GM12878 (cell line): ENCODE data around the gene TLR5. TPM values are rescaled to one million over a fixed set of nuclear protein-coding genes. Genes with fewer than 3 reads are reported as not detected.
A peak's percentile ranks its signal among the peaks of the same experiment; 100 is the strongest.

ENCODE experiments used
- CBX3 ChIP-seq: fragments of 200-600 bp; sonication (generic); IDR thresholded peaks from 2 replicates; pipeline ENCODE4 v1.6.1; 2016; ENCODE audit warnings: low read depth, borderline replicate concordance
- KAT2A ChIP-seq: conservative IDR thresholded peaks from 2 replicates; pipeline ENCODE4 v1.6.1; 2011; ENCODE audit warnings: low read depth, low read length; ENCODE audit not compliant: control insufficient read depth
- MAX ChIP-seq: IDR thresholded peaks from 2 replicates; pipeline ENCODE4 v1.6.1; 2012; ENCODE audit warnings: low read depth, low read length, improper control_type of control experiment
- MEF2A ChIP-seq: IDR thresholded peaks from 2 replicates; pipeline ENCODE4 v1.6.1; 2011; ENCODE audit warnings: low read depth, mild to moderate bottlenecking, low read length, moderate library complexity; ENCODE audit not compliant: insufficient read depth
- PRDM15 ChIP-seq: fragments of 450-650 bp; formaldehyde crosslinking; IDR thresholded peaks from 2 replicates; pipeline ENCODE4 v1.4.0; 2020; ENCODE audit warnings: mild to moderate bottlenecking, moderate library complexity
- RAD51 ChIP-seq: fragments of 450-650 bp; IDR thresholded peaks from 2 replicates; pipeline ENCODE4 v1.6.1; 2016; ENCODE audit warnings: moderate library complexity, mild to moderate bottlenecking, inconsistent platforms
- RB1 ChIP-seq: fragments of 450-650 bp; formaldehyde crosslinking; IDR thresholded peaks from 2 replicates; pipeline ENCODE4 v1.6.1; 2017; ENCODE audit warnings: mild to moderate bottlenecking, borderline replicate concordance
- ZBTB11 ChIP-seq: fragments of 450-650 bp; formaldehyde crosslinking; IDR thresholded peaks from 2 replicates; pipeline ENCODE4 v1.5.0; 2022; ENCODE audit warnings: mild to moderate bottlenecking, missing genetic modification characterization
- ZNF217 ChIP-seq: fragments of 450-650 bp; IDR thresholded peaks from 2 replicates; pipeline ENCODE4 v1.6.1; 2017; ENCODE audit warnings: antibody characterized with exemption, mild to moderate bottlenecking
- ZNF274 ChIP-seq: IDR thresholded peaks from one replicate; pipeline ENCODE4 v1.8.0; 2011; ENCODE audit not compliant: insufficient read length, insufficient read depth
- polyA plus RNA-seq, 11 experiments: library from polyadenylated mRNA; depleted of rRNA in 4 of 11; unstranded in 6 of 11; stranded (reverse) in 5 of 11; fragments of >200 nt; fragmentation: Nextera tagmentation in 4 of 11; fragmentation: Illumina TruSeq in 1 of 11; extraction: Ambion mirVana in 4 of 11; extraction: Trizol in 1 of 11; gene quantifications; 1 replicate in 1 of 11; 2 replicates in 10 of 11; pipeline versions ENCODE4 v1.2.1 to v1.2.3, GENCODE V29; 2011 to 2016; ENCODE audit warnings: inconsistent platforms in 2 of 11, missing spikeins in 2 of 11, low read depth in 1 of 11
- total RNA-seq, 4 experiments: library from RNA; depleted of rRNA in 3 of 4; stranded (reverse); fragments of >200 nt in 3 of 4; fragmentation: Illumina TruSeq in 1 of 4; extraction: Trizol in 1 of 4; gene quantifications; 2 replicates each; pipeline versions ENCODE4 v1.2.1 to v1.2.3, GENCODE V29; 2013 to 2021
- TF ChIP-seq, protein P1 (sequence below): IDR thresholded peaks from 2 replicates; pipeline ENCODE4 v1.6.1; 2011; ENCODE audit warnings: low read depth, low read length, improper control_type of control experiment, borderline replicate concordance
- TF ChIP-seq, protein P2 (sequence below): fragments of 450-650 bp; IDR thresholded peaks from 2 replicates; pipeline ENCODE4 v1.6.1; 2016; ENCODE audit warnings: mild to moderate bottlenecking
- TF ChIP-seq, protein P3 (sequence below): fragments of 450-650 bp; IDR thresholded peaks from 2 replicates; pipeline ENCODE4 v1.6.1; 2017; ENCODE audit warnings: mild to moderate bottlenecking, low read depth, inconsistent platforms; ENCODE audit not compliant: poor library complexity, severe bottlenecking
- TF ChIP-seq, protein P4 (sequence below): fragments of 150-350 bp; IDR thresholded peaks from 2 replicates; pipeline ENCODE4 v1.6.1; 2014; ENCODE audit warnings: mild to moderate bottlenecking, low read depth, low read length

The TLR5 gene
- total and polyA plus RNA-seq, 10 of the 15 experiments (the other 5 are each of a cell fraction or from before 2014, with no cell fraction given) = 0.34 to 5.3 (median 0.79) TPM

DNA sequence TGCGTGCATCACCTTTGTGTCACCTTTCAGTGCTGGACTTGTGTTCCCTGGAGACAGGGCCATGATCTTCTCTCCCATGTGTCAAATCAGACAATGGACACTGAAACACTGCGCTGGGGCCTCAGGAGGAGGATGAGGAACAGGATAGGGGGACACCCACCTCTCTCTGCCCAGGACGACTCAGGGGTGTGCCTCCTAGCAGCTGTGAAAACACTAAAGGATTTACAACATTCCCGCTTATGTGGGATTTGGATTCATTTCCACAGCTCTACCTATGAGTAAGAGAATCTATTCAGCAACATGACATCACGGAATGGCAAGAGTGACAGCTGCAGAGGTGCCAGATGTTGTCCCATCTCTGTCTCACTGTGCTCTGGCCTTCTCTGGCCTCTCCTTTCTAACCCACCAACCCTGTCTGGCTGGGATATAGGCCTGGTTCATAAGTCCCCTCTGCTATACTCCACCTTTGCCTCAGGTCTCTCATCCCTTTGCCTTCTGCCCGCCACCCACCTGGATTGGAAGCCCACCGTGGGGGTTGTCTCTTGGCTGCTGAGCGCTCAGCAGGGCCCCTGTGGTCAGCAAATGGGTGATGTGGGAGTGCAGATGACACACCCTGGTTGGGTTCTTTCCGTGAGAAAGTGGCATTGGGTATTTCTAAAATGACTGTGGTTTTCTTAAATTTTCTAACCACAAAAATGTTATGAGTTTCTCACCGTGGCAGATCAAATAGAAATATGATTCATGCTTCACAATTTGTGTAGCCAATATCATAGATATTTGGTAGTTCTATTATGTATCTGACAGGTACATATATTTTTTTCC lies 47.1 kb upstream of the TLR5 start (continued):
- TF ChIP-seq PRDM15 (CRISPR knock-in tag) (no peak), ZNF274 (no peak), ZNF217 (no peak; the same call in none of the 2 replicates), MEF2A (0 out of 2 replicates have a peak, but pooled peaks have one; percentile 10), KAT2A (no peak), MAX (no peak), RB1 (0 out of 2 replicates have a peak, but pooled peaks have one; percentile 49), RAD51 (no peak), CBX3 (no peak), ZBTB11 (no peak)
- TF ChIP-seq, protein P1, sequence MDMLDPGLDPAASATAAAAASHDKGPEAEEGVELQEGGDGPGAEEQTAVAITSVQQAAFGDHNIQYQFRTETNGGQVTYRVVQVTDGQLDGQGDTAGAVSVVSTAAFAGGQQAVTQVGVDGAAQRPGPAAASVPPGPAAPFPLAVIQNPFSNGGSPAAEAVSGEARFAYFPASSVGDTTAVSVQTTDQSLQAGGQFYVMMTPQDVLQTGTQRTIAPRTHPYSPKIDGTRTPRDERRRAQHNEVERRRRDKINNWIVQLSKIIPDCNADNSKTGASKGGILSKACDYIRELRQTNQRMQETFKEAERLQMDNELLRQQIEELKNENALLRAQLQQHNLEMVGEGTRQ = no peak; the same call in 1 of the 2 replicates
- TF ChIP-seq, protein P2, sequence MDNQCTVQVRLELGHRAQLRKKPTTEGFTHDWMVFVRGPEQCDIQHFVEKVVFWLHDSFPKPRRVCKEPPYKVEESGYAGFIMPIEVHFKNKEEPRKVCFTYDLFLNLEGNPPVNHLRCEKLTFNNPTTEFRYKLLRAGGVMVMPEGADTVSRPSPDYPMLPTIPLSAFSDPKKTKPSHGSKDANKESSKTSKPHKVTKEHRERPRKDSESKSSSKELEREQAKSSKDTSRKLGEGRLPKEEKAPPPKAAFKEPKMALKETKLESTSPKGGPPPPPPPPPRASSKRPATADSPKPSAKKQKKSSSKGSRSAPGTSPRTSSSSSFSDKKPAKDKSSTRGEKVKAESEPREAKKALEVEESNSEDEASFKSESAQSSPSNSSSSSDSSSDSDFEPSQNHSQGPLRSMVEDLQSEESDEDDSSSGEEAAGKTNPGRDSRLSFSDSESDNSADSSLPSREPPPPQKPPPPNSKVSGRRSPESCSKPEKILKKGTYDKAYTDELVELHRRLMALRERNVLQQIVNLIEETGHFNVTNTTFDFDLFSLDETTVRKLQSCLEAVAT = peak; percentile 93
- TF ChIP-seq, protein P3, sequence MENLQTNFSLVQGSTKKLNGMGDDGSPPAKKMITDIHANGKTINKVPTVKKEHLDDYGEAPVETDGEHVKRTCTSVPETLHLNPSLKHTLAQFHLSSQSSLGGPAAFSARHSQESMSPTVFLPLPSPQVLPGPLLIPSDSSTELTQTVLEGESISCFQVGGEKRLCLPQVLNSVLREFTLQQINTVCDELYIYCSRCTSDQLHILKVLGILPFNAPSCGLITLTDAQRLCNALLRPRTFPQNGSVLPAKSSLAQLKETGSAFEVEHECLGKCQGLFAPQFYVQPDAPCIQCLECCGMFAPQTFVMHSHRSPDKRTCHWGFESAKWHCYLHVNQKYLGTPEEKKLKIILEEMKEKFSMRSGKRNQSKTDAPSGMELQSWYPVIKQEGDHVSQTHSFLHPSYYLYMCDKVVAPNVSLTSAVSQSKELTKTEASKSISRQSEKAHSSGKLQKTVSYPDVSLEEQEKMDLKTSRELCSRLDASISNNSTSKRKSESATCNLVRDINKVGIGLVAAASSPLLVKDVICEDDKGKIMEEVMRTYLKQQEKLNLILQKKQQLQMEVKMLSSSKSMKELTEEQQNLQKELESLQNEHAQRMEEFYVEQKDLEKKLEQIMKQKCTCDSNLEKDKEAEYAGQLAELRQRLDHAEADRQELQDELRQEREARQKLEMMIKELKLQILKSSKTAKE = peak; percentile 82
- TF ChIP-seq, protein P4, sequence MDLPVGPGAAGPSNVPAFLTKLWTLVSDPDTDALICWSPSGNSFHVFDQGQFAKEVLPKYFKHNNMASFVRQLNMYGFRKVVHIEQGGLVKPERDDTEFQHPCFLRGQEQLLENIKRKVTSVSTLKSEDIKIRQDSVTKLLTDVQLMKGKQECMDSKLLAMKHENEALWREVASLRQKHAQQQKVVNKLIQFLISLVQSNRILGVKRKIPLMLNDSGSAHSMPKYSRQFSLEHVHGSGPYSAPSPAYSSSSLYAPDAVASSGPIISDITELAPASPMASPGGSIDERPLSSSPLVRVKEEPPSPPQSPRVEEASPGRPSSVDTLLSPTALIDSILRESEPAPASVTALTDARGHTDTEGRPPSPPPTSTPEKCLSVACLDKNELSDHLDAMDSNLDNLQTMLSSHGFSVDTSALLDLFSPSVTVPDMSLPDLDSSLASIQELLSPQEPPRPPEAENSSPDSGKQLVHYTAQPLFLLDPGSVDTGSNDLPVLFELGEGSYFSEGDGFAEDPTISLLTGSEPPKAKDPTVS = no peak
